ENCODE data around the gene ZBTB26.

DNA sequence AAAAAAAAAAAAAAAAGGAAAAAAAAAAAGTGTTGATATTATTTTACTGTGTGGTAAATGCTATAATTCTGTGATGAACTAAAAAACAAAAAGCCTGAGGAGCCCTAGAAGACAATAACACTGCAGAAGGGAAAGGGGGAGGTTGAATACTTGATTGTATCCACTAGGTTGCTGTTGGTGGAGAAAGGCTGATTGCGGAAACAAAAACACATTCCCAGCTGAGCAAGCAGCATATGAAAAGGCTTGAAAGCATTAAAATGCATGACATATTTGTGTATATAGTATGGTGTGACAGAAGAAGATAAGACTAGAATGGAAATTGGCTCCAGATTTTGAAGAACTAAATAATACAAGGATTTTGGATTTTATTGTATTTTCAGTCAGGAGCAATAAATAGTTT is 18.4 kb upstream of the ZBTB26 start:
- TF ChIP-seq, protein P1, sequence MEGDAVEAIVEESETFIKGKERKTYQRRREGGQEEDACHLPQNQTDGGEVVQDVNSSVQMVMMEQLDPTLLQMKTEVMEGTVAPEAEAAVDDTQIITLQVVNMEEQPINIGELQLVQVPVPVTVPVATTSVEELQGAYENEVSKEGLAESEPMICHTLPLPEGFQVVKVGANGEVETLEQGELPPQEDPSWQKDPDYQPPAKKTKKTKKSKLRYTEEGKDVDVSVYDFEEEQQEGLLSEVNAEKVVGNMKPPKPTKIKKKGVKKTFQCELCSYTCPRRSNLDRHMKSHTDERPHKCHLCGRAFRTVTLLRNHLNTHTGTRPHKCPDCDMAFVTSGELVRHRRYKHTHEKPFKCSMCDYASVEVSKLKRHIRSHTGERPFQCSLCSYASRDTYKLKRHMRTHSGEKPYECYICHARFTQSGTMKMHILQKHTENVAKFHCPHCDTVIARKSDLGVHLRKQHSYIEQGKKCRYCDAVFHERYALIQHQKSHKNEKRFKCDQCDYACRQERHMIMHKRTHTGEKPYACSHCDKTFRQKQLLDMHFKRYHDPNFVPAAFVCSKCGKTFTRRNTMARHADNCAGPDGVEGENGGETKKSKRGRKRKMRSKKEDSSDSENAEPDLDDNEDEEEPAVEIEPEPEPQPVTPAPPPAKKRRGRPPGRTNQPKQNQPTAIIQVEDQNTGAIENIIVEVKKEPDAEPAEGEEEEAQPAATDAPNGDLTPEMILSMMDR (conservative IDR thresholded peaks at IDR 0.05) = no peak
- no peak for TF ChIP-seq ZFX (IDR thresholded peaks at IDR 0.05)

Data from C4-2B (cell line).